Caco-2 (cell line): ENCODE results near the gene SKOR1. TPM values are rescaled to one million over a fixed set of nuclear protein-coding genes. Genes with fewer than 3 reads are reported as not detected.

ENCODE experiments used
- BruUV-seq: library from RNA; stranded (reverse); fragments of 400-500 nt; replicated peaks from 2 replicates; lab custom pipeline; 2021; lab: Mats Ljungman, UMichigan
- CTCF ChIA-PET: fragments of 300-600 bp; sonication (Branson Sonifier 250); formaldehyde crosslinking; loops from one replicate; lab custom pipeline; 2022; ENCODE audit warnings: antibody characterized with exemption; lab: Charles Lee
- POLR2A ChIA-PET: fragments of 300-600 bp; sonication (Branson Sonifier 250); formaldehyde crosslinking; loops from one replicate; lab custom pipeline; 2022; ENCODE audit warnings: antibody characterized with exemption; lab: Charles Lee
- DNase-seq, 2 experiments: peaks; one replicate each; pipeline versions ENCODE4 v3.0.0 to v3.0.0-alpha.2; 2020 to 2022
- H3K27me3 ChIP-seq: replicated peaks from 2 replicates; pipeline ENCODE4 v1.6.0; 2011; ENCODE audit warnings: low read length; ENCODE audit not compliant: control insufficient read depth, insufficient read depth
- H3K36me3 ChIP-seq: 2 replicates; pipeline ENCODE4 v1.5.1; 2011; ENCODE audit warnings: low read length; ENCODE audit not compliant: control insufficient read depth, insufficient read depth
- H3K4me1 ChIP-seq: fragments of 250-450 bp; sonication (Bioruptor Pico); 2 replicates; pipeline ENCODE4 v1.5.1; 2020; ENCODE audit warnings: mild to moderate bottlenecking
- H3K4me3 ChIP-seq: 2 replicates; pipeline ENCODE4 v1.5.1; 2011; ENCODE audit warnings: low read depth, mild to moderate bottlenecking, control low read depth, low read length
- H3K9me3 ChIP-seq: fragments of 250-450 bp; sonication (Bioruptor Pico); 2 replicates; pipeline ENCODE4 v1.5.1; 2020; ENCODE audit warnings: mild to moderate bottlenecking, moderate library complexity
- H3K27ac Mint-ChIP-seq: one replicate; pipeline ENCODE4 v1.8.0; 2022; ENCODE audit warnings: mixed read lengths; ENCODE audit not compliant: unreplicated experiment
- H3K27me3 Mint-ChIP-seq: one replicate; pipeline ENCODE4 v1.8.0; 2022; ENCODE audit warnings: mixed read lengths; ENCODE audit not compliant: insufficient read depth, unreplicated experiment
- H3K36me3 Mint-ChIP-seq: one replicate; pipeline ENCODE4 v1.8.0; 2022; ENCODE audit warnings: mild to moderate bottlenecking, mixed read lengths; ENCODE audit not compliant: insufficient read depth, unreplicated experiment
- H3K4me1 Mint-ChIP-seq: one replicate; pipeline ENCODE4 v1.8.0; 2022; ENCODE audit warnings: low read depth, mixed read lengths; ENCODE audit not compliant: unreplicated experiment
- H3K4me3 Mint-ChIP-seq: one replicate; pipeline ENCODE4 v1.8.0; 2022; ENCODE audit warnings: mild to moderate bottlenecking, moderate library complexity, mixed read lengths; ENCODE audit not compliant: unreplicated experiment
- H3K9me3 Mint-ChIP-seq: one replicate; pipeline ENCODE4 v1.8.0; 2022; ENCODE audit warnings: mixed read lengths; ENCODE audit not compliant: unreplicated experiment
- intact Hi-C: fragments of 100-400 bp; cut with micrococcal nuclease; formaldehyde crosslinking; loops from one replicate; pipeline ENCODE4 v1.10.0; 2022; ENCODE audit not compliant: unreplicated experiment
- total RNA-seq: library from RNA; stranded (reverse); gene quantifications from 2 replicates; pipeline ENCODE4 v1.2.3, GENCODE V29; 2022
- TF ChIP-seq, protein P1 (sequence below), 2 experiments: fragments of 200-600 bp in 1 of 2; IDR thresholded peaks; 1 replicate in 1 of 2; 2 replicates in 1 of 2; pipeline versions ENCODE4 v1.5.1 to v1.8.0; 2011 to 2022; ENCODE audit warnings: antibody characterized with exemption in 1 of 2, control low read depth in 1 of 2, inconsistent platforms in 1 of 2, low read depth in 1 of 2, low read length in 1 of 2, mild to moderate bottlenecking in 1 of 2, moderate library complexity in 1 of 2; ENCODE audit not compliant: insufficient read depth in 1 of 2, severe bottlenecking in 1 of 2, unreplicated experiment in 1 of 2

The SKOR1 gene
- total RNA-seq, 1 experiment from 2014 or later: not detected

DNA sequence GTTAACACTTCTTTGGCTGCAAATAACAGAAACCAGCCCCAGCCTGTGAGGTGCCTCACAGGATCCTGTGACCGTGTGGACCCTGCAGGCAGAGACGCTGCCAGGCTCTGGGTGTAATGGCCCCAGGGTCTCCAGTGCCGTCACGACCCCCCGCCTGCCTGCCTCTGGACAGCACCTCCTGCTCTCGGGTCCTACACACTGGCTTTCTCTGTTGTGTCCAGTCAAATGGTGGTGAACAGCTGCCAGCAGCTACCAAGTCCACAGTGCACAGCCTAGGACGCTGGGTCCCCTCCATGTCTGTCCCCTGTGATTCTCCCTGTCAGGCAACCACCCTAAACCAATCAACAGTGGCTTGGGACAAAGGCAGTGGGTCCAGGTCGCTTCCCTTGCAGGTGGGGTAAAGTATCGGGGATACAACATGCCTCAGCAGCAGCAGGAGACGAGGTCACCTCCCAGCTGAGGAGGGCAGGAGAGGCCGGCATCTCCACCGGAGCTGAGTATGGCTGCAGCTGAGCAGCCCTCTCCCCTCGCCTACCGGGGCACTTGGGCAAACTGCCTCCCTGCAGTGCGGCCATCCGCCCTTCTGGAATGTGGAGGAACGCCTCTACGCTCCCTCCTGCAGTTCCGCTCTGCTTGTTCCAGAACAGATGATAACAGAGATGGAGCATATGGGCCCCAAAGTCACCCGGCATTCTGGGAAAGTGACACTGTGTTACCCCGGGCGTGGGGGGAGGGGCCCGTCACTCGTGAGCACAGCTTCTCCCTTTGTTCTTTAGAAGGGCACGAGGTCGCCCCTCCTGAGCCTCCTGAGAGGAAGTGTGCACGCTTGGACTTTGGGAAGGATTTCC is 21.1 kb upstream of the SKOR1 start:
- DNase-seq: peak in 1 of 2 experiments; percentile 30
- no peak overlapping the region for H3K4me3 Mint-ChIP-seq
- Histone ChIP-seq H3K27me3 (no peaks in the 10 kb centered on the region), H3K9me3 (no peaks in the 10 kb centered on the region), H3K4me3 (no peak overlapping the region), H3K36me3 (no peaks in the 10 kb centered on the region), H3K4me1 (no peaks in the 10 kb centered on the region)
- H3K9me3 Mint-ChIP-seq: no peaks in the 10 kb centered on the region
- CTCF ChIA-PET: no interaction called here
- TF ChIP-seq, protein P1, sequence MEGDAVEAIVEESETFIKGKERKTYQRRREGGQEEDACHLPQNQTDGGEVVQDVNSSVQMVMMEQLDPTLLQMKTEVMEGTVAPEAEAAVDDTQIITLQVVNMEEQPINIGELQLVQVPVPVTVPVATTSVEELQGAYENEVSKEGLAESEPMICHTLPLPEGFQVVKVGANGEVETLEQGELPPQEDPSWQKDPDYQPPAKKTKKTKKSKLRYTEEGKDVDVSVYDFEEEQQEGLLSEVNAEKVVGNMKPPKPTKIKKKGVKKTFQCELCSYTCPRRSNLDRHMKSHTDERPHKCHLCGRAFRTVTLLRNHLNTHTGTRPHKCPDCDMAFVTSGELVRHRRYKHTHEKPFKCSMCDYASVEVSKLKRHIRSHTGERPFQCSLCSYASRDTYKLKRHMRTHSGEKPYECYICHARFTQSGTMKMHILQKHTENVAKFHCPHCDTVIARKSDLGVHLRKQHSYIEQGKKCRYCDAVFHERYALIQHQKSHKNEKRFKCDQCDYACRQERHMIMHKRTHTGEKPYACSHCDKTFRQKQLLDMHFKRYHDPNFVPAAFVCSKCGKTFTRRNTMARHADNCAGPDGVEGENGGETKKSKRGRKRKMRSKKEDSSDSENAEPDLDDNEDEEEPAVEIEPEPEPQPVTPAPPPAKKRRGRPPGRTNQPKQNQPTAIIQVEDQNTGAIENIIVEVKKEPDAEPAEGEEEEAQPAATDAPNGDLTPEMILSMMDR (IDR thresholded peaks at IDR 0.05; ENCODE audit: insufficient read depth in 1 of 2, low read depth in 1 of 2, low read length in 1 of 2, severe bottlenecking in 1 of 2, unreplicated experiment in 1 of 2): no peak
- H3K27ac Mint-ChIP-seq: no peak overlapping the region
- no peaks in the 10 kb centered on the region for H3K27me3 Mint-ChIP-seq
- no peaks in the 10 kb centered on the region for H3K4me1 Mint-ChIP-seq
- BruUV-seq: no TSS peak
- no peaks in the 10 kb centered on the region for H3K36me3 Mint-ChIP-seq
- POLR2A ChIA-PET: no interaction called here
- intact Hi-C loops: no loop called here

DNA sequence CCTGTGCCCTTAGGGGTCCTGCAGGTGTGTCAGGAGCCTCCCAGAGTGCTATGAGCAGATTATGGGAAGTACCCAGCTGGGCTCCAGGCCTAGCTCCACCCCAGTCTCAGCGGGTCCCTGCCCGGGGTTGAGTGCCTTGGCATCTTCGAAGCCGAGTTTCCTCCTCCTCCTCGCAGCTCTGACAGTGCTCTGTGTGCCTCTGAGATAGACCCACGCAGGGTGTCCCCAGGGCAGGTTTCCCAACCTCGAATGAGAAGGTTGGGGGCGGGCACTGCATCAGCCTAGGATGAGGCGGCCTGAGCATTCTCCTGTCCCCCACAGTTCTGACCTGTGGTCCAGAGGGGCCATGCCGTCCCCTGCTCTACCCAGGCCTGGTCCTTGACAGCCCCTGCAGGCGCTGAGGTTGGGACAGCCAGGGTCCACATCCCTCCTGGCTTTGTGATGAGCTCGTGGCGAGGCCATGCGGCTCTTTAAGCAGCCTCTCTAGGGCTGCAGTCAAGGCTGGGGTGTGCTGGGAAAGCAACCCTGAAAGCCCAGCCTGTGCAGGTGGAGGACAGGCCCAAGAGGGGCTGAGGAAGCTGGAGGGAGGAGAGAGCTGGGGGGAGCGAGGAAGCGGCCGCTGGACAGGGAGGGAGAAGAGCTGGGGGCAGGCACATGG is 20.2 kb upstream of the SKOR1 start:
- Histone ChIP-seq H3K36me3 (no peaks in the 10 kb centered on the region), H3K4me1 (no peaks in the 10 kb centered on the region), H3K9me3 (no peaks in the 10 kb centered on the region), H3K27me3 (no peaks in the 10 kb centered on the region), H3K4me3 (no peak overlapping the region)
- H3K27ac Mint-ChIP-seq: no peak overlapping the region
- intact Hi-C loops: no loop called here
- CTCF ChIA-PET: no interaction called here
- H3K4me3 Mint-ChIP-seq: no peak overlapping the region
- H3K4me1 Mint-ChIP-seq: no peaks in the 10 kb centered on the region
- TF ChIP-seq, protein P1 (IDR thresholded peaks at IDR 0.05; ENCODE audit: insufficient read depth in 1 of 2, low read depth in 1 of 2, low read length in 1 of 2, severe bottlenecking in 1 of 2, unreplicated experiment in 1 of 2): no peak
- peak in 1 of 2 experiments; percentile 24 for DNase-seq
- no peaks in the 10 kb centered on the region for H3K27me3 Mint-ChIP-seq
- no peaks in the 10 kb centered on the region for H3K36me3 Mint-ChIP-seq
- POLR2A ChIA-PET: no interaction called here
- no peaks in the 10 kb centered on the region for H3K9me3 Mint-ChIP-seq
- BruUV-seq: no TSS peak

DNA sequence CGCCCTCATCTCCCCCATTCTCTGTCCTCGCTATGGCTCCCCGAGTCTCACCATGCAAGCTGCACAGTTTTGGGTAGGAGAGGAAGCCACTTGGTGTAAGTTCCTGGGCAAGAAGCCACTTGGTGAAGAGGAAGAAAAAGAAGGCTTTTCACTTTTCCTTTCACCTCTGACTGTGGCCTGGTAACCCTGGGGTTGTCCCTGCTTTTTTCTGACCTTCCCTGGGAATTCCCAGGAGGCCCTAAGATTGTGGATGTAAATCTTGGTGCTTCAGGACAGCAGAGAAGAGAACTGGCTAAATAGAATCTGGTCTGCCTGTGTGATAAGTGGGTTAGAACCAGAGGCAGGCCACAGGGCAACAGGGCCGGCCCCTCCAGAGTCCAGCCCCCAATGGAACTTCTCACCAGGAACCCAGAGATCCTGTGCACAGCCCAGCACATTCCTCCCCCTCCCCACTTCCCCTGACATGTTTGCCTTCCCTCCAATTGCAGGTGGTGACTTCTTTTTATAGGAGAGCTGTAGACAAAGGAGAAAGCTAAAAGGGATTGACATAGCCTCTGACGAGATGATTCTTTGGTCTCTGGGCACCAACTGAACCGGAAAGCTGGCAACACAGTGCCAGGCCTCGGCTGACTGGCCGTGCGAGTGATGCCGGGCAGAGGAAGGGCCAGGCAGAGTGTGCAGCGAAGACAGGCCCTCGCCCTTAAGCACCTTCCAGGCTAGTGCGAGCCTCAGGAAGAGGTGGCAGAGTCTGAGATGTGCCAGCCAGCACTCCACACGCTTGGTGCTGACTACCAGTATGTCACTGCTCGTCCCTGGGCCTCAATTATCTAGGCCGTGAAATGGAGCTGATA is 19.4 kb upstream of the SKOR1 start:
- H3K9me3 ChIP-seq: no peaks in the 10 kb centered on the region
- H3K36me3 Mint-ChIP-seq: no peaks in the 10 kb centered on the region
- H3K4me1 ChIP-seq: no peaks in the 10 kb centered on the region
- CTCF ChIA-PET: no interaction called here
- no peaks in the 10 kb centered on the region for H3K9me3 Mint-ChIP-seq
- no peaks in the 10 kb centered on the region for H3K36me3 ChIP-seq
- H3K4me1 Mint-ChIP-seq: no peaks in the 10 kb centered on the region
- no peaks in the 10 kb centered on the region for H3K27me3 ChIP-seq
- H3K27me3 Mint-ChIP-seq: no peaks in the 10 kb centered on the region
- intact Hi-C loops: no loop called here
- POLR2A ChIA-PET: no interaction called here
- H3K4me3 Mint-ChIP-seq: no peak overlapping the region
- no peak overlapping the region for H3K27ac Mint-ChIP-seq
- TF ChIP-seq, protein P1 (IDR thresholded peaks at IDR 0.05; ENCODE audit: insufficient read depth in 1 of 2, low read depth in 1 of 2, low read length in 1 of 2, severe bottlenecking in 1 of 2, unreplicated experiment in 1 of 2): no peak
- BruUV-seq: no TSS peak
- peak in 1 of 2 experiments; percentile 22 for DNase-seq
- no peak overlapping the region for H3K4me3 ChIP-seq
